Measurements from ENCODE around the gene NSUN6.
"Not testable (repeated sequence)": the region's sequence is repeated elsewhere in the genome, so short reads cannot be mapped to it uniquely, and the experiment has no call there.

The NSUN6 gene

DNA sequence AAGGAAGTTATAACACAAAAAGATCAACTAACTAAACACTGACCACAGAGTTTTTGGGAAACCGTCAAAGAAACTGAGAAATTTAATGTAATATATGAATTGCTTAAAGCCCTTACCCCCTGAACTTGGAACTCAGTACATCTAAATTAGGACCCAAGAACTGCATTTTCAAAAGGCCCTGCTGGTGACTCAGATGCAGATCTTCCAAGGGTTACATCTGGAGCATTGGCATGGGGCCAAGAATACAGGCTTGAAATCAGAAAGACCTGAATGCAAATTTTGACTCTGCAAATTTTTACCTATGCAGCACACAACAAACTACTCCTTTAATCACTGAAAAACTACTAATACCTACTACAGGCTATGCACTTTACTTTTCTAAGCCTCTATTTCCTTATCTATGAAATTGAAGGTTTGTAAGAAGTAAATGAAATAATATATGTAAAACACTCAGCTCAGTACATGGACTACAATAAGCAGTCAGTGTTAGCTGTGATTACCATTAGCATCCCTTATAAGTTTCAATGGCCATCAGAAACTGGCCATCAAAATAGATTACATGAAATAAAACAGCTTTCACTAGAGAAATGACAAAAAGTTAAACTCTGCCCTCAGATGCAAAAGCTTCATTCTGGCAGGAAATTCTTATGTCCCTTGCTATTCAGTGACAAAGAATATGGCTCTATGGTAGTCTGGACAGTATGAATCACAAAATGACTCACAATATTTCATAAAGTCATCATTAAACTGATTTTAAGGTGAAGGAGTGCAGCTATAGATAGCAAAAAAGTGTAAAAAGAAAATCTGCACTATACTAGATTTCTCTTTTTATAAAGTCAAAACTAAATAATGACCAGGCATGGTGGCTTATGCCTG lies 43.6 kb downstream of the NSUN6 start:
- DNase-seq = no peak

DNA sequence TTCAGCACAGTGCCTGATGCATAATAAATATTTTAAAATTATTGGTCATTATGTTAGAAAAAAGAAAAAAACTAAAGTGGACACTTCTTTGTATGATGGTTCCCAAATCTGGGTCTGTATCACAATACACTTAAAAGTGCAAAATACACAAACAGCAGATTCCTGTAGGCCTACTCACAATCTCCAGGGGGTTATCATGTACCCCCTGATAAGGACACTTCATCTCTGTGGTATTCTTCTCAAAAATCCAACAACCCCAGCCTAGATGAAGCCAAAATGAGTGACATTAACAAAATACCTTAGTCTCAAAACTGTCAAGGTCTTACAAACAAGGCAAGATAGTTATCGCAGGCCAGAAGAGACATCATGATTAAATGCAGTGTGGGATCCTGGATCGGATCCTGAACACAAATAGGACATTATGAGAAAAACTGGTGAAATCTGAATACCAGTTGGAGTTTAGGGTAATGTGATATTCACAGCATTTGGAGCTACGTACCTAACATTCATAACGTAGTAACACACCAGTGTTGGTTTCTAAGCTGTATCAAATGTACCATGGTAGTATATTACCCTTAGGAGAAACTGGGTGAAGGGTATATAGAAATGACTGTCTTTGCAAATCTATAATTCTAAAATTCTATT lies 45.2 kb downstream of the NSUN6 start:
- no peak for DNase-seq

DNA sequence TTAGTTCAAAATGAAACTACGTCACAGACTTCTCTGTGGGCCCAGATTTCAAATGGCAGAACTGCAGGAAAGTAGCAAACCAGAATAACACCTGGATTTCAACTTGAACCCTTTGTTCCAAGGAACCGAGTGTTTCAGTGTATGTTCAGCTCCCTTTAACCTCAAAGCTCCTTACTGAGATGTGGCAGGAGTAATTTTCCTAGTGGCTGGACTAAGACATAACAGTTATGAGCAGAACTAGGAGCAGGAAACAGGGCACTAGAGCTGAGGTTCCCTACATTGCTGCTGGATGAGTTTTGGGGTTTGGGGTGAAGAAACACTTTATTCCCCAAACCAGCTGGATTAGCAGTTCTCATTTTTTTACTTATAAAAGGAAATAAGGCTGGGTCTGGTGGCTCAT lies 50.1 kb downstream of the NSUN6 start:
- no peak for DNase-seq

DNA sequence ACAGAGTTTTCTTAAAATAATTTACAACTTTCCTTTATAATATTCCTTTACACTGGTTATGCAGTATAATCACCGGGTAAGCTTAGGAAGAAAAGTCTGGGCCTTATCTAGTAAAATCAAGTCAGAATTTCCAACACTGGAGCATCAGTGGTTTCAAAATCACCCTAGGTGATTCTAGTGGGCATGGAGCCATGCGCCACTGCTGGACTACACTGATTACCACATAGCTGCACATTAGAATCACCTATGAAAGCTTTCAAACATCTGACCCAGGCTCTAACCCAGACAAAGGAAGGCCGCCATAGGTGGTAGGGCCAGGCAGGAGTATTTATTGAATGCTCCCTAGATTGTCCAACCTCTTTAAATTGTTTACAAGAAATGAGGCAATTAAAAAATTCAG lies 52.0 kb downstream of the NSUN6 start:
- DNase-seq = no peak

DNA sequence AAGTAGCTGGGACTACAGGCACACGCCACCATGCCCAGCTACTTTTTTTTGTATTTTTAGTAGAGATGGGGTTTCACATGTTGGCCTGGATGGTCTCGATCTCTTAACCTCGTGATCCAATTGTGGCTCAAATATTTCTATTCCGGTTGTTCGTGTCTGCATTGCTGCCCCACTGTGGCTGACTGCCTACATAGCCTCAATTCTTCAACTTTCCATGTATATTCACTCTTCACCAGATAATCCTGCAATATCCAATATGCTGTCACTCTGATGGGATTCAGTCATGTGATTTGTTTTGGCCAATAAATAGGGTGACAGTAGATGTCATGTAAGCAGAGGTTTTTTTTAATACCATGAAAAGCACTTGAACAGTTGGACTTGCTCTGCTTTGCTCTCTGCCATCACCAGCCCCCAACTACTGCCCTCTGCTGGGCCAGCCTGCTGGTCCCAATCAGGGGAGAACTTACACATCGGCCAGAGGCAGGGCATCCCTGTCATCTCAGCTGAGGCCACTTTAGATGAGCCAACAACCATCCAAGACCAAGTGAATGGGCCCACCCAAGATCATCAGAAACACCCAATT lies 56.7 kb downstream of the NSUN6 start:
- DNase-seq = no peak

DNA sequence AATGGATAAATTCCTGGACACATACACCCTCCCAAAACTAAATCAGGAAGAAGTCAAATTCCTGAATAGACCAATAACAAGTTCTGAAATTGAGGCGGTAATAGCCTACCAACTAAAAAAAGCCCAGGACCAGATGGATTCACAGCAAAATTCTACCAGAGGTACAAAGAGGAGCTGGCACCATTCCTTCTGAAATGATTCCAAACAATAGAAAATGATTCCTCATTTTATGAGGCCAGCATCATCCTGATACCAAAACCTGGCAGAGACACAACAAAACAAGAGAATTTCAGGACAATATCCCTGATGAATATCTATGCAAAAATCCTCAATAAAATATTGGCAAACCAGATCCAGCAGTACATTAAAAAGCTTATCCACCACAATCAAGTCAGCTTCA lies 60.2 kb downstream of the NSUN6 start:
- not testable (repeated sequence) for DNase-seq

DNA sequence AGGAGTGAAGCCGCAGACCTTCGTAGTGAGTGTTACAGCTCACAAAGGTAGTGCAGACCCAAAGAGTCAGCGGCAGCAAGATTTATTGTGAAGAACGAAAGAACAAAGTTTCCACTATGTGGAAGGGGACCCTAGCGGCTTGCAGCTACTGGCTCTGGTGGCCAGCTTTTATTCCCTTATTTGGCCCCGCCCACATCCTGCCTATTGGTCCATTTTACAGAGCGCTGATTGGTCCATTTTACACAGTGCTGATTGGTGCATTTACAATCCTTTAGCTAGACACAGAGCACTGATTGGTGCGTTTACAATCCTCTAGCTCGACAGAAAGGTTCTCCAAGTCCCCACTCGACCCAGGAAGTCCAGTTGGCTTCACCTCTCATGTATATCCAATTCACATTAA lies 64.8 kb downstream of the NSUN6 start:
- DNase-seq = not testable (repeated sequence)

DNA sequence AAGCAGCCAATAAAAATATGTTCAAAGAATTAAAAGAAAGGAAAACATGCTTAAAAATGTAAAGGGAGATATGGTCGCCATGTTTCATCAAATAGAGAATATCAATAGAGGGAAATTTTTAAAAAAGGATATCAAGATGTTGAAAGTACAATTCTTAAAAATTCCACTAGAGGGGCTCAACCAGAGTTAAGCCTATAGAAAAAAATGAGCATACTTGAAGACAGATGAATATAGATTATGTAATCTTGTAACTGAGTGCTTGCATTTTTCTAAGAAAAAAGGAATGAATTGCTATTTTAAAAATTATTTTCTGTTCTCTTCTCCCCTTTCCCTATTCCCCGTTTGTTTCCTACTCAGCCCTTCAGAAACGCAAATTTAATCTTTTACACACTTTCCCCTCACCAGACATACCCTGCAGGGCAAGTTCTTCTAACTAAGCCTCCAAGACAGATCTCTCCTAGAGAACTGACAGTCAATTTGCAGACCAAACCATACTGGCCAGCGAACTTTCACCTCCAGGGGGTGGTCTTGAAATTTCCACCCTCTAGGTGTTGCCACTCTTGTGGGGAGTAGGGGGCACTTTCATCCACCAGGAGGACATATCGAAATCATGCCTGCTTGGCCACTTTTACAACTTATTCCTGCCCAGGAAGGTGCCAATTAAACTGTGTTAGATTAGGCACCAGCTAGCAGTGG lies 67.7 kb downstream of the NSUN6 start:
- no peak for DNase-seq

DNA sequence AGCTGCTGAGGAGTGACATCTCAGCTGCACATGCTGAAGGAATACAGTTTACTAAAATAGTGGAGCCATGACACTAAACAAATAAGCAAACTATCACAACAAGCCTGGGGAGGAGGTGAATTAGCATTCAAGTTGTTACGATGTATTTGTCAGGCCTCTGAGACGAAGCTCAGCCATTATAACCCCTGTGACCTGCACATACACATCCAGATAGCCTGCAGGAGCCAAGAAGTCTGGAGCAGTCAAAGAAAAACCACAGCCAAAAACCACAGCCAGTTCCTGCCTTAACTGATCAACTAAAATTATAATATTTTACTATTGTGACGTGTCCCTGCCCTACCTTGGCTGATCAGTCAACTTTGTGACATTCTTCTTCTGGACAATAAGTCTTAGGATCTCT lies 68.6 kb downstream of the NSUN6 start:
- no peak for DNase-seq

DNA sequence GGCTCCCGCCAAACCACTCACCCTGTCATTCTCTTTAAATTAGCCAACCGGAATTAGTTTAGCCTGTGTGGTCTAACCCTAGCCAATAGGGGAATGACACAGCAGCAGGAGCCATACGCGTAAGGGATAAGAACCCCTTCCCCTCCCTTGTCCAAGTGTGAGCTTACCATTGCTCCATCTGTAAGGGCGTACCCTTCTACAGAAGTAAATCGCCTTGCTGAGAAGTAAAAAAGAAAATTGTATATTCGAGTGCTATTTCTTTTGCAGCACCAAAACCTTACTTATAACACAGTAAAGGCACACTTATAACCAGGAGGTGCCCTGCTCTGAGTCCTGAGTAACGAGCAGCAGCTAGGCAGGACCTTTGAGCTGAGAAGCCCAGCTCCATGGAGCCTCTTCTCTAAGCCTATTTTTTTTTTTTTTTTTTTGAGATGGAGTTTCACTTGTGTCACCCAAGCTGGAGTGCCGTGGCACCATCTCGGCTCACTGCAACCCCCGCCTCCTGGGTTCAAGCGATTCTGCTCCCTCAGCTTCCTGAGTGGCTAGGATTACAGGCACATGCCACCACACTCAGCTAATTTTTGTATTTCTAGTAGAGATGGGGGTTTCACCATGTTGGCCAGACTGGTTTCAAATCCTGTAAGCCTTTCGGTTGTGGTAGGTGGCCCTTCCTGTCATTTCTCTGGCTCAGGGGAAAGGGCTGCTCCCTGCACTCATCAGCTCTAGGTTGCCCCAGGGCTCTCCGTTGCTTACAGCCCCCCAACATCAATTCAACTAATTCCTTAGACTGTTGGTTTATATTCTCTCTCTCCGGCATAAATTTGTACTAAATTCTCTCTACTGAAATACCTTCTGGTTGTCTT lies 73.3 kb downstream of the NSUN6 start:
- no peak for DNase-seq

DNA sequence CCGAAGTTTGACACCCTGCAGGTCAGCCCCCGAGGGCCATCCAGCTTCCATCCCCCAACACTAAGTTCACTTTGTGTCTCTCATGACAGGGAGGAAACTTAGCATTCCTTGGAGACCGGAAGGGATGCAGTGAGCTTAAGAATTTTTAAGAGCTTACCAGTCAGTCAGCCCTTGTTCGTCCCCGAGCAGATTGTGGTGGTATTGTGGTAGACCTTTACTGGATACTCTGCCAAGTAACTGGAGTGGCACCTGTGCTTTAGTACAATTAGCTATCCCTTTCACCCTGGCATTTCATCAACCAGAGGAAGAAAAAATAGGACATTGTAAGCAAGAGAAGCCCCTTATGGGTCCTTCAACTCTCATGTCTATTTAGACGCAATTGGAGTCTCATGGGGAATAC lies 74.8 kb downstream of the NSUN6 start:
- DNase-seq = no peak

DNA sequence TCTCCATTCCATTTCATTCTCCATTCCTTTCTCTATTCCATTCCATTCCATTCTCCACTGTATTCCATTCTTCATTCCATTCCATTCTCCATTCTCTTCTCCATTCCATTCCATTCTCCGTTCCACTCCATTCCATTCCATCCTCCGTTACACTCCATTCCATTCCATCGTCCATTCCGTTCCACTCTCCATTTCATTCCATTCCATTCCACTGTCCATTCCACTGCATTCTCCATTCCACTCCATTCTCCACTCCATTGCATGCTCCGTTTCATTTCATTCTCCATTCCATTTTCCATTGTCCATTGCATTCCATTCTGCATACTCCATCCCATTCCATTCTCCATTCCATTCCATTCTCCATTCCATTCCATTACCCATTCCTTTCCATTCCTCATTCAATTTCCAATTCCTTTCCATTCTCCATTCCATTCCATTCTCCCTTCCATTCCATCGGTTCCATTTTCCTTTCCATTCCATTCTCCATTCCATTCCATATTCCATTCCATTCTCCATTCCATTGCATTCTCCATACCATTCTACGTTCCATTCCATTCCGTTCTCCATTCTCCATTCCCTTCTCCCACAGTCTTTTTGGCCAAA lies 78.3 kb downstream of the NSUN6 start:
- DNase-seq = no peak

DNA sequence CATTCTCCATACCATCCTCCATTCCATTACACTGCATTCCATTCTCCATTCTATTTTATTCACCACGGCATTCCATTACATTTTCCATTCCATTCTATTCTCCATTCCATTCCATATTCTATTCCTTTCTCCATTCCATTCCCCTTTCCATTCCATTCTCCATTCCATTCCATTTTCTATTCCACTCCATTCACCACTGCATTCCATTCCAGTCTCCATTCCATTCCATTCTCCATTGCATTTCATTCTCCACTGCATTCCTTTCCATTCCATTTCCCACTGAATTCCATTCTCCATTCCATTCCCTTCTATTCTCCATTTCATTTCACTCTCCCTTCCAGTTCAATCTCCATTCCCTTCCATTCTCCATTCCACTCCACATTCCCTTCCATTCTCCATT lies 79.6 kb downstream of the NSUN6 start:
- DNase-seq = no peak

DNA sequence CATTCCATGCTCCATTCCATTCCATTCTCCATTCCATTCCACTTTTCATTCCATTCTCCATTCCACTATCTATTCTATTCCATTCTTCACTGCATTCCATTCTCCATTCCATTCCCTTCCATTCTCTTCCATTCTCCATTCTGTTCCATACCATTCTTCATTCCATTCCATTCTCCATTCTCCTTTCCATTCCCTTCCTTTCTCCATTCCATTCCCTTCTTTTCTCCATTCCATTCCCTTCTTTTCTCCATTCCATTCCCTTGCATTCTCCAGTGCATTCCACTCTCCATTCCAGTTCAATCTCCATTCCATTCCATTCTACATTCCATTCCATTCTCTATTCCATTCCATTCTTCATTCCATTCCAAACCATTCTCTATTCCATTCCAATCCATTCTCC lies 80.3 kb downstream of the NSUN6 start:
- DNase-seq = no peak

DNA sequence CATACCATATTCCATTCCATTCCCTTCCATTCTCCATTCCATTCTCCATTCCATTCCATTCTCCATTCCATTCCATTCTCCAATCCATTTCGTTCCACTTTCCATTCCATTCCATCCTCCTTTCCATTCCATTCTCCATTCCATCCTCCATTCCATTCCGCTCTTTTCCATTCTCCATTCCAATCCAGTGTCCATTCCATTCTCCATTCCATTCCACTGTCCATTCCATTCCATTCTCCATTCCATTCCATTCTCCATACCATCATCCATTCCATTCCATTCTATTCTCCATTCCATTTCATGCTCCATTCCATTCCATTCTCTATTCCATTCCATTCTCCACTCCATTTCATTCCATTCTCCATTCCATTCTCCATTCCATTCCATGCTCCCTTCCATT lies 81.0 kb downstream of the NSUN6 start:
- DNase-seq = not testable (repeated sequence)

DNA sequence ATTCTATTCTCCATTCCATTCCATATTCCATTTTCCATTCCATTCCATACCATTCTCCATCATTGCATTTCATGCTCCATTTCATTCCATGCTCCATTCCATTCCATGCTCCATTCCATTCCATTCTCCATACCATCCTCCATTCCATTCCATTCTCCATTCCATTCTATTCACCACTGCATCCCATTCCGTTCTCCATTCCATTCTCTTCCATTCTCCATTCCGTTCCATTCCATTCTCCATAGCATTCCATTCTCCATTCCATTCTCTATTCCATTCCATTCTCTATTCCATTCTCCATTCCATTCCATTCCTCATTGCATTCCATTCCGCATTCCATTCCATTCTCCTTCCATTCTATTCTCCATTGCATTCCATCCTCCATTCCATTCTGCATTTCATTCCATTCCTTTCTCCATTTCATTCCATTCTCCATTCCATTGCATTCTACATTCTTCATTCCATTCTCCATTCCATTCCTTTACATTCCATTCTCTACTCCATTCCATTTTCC lies 84.0 kb downstream of the NSUN6 start:
- no peak for DNase-seq

DNA sequence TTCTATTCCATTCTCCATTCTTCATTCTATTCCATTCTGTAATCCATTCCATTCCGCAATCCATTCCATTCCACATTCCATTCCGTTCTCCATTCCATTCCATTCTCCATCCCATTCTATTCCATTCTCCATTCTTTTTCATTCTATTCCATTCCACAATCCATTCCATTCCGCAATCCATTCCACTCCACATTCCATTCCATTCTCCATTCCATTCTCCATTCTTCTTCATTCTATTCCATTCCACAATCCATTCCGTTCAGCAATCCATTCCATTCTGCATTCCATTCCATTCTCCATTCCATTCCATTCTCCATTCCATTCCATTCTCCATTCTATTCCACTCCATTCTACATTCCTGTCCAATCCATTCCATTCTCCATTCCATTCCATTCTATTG lies 85.2 kb downstream of the NSUN6 start:
- DNase-seq = no peak

DNA sequence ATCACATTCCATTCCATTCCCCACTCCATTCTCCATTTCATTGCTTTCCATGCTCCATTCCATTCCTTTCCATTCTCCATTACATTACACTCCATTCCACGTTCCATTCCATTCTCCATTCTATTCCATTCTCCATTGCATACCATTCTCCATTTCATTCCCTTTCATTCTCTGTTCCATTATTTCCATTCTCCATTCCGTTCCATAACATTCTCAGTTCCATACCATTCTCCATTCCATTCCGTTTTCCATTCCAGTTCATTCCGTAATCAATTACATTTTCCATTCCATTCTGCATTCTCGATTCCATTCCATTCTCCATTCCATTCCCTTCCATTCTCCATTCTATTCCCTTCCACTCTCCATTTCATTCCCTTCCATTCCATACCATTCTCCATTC lies 86.4 kb downstream of the NSUN6 start:
- no peak for DNase-seq

DNA sequence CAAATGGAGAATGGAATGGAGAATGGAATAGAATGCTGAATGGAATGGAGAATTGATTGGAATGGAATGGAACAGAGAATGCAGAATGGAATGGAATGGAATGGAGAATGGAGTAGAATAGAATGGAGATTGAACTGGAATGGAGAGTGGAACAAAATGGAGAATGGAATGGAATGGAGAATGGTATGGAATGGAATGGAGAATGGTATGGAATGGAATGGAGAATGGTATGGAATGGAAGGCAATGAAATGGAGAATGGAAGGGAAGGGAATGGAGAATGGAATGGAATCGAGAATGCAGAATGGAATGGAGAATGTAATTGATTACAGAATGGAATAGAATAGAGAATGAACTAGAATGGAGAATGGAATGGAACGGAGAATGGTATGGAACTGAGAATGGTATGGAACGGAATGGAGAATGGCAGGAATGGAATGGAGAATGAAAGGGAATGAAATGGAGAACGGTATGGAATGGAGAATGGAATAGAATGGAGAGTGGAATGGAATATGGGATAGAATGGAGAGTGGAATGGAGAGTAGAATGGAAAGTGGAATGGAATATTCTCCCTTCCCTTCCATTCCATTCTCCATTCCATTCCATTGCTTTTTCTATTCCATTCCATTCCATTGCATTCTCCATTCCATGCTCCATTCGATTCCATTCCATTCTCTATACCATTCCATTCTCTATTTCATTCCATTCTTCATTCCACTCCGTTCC lies 88.2 kb downstream of the NSUN6 start:
- no peak for DNase-seq

DNA sequence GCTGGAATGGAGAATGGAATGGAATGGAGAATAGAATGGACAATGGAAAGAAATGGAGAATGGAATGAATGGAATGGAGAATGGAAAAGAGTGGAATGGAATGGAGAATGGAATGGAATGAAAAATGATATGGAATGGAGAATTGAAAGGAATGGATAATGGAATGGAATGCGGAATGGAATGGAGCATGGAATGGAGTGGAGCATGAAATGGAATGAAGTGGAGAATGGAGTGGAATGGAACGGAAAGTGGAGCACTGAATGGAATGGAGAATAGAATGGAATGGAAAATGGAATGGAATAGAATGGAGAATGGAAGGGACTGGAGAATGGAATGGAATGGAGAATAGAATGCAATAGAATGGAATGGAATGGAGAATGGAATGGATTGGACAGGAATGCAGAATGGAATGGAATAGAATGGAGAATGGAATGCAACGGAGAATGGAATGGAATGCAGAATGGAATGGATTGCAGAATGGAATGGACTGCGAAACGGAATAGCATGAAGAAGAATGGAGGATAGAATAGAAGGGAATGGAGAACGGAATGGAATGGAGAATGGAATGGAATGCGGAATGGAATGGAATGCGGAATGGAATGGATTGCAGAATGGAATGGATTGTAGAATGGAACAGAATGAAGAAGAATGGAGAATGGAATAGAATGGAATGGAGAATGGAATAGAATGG lies 89.4 kb downstream of the NSUN6 start:
- no peak for DNase-seq

DNA sequence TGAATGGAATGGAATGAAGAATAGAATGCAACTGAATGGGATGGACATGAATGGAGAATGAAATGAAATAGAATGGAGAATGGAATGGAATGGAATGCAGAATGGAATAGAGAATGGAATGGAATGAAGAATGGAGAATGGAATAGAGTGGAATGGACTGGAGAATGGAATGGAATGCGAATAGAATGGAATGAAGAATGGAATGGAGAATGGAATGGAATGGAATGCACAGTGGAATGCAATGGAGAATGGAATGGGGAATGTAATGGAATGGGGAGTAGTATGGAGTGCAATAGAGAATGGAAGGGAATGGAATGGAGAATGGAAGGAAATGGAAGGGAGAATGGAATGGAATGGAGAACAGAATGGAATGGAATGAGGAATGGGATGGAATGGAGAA lies 93.4 kb downstream of the NSUN6 start:
- DNase-seq = no peak
